Measurements from ENCODE around the gene ZPLD1.

Gene ZPLD1

DNA sequence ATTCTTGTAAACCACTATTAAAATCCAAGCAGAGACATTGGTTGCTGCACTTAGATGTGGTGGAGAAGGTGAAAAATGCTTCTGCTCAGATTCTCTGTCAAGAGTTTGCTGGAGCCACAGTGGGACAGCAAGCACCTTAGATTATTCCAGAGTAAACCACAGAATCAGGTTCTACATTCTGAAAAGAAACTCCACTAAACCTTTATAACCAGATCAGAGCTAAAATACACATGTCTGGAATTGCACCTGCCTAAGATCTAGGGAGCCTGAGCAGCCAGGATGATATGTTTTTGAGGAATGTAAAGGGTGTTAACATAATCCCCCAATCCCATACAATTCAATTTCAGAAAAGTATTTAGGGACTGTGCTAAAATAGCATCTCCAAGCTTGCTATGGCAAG is at the start of gene ZPLD1:
Gene ZPLD1 (plus strand): TSS at position 301 of the 400 bp plus-strand sequence. CDS start 3,473 bp downstream, outside the sequence.
- Histone ChIP-seq H3K27me3 (ENCODE audit: insufficient read depth, low read length, poor library complexity) (no peaks in the 10 kb centered on the region), H3K4me3 (ENCODE audit: low read depth in 1 of 2, low read length in 2 of 2) (no peak within 1 kb of the TSS), H3K27ac (ENCODE audit: low read length) (no peak within 1 kb of the TSS), H4K20me1 (ENCODE audit: insufficient read depth, low read length) (no peaks in the 10 kb centered on the region), H3K9ac (ENCODE audit: low read depth, low read length) (no peak within 1 kb of the TSS), H3K36me3 (ENCODE audit: insufficient read depth, low read length) (no peaks in the 10 kb centered on the region), H2AFZ (ENCODE audit: low read depth, low read length) (no peak within 1 kb of the TSS), H3K9me3 (ENCODE audit: insufficient read depth, low read length, severe bottlenecking) (no peaks in the 10 kb centered on the region), H3K4me1 (ENCODE audit: insufficient read depth, low read length) (no peaks in the 10 kb centered on the region), H3K4me2 (ENCODE audit: insufficient read depth, low read length) (no peak within 1 kb of the TSS), H3K79me2 (ENCODE audit: insufficient read depth, low read length) (no peaks in the 10 kb centered on the region)
- no peak for ATAC-seq (ENCODE audit: insufficient read depth, low read depth)
- no peak for DNase-seq
- TF ChIP-seq EZH2 (IDR thresholded peaks at IDR 0.05; ENCODE audit: borderline replicate concordance, low read depth, low read length, severe bottlenecking): no peak
- TF ChIP-seq, protein P1, sequence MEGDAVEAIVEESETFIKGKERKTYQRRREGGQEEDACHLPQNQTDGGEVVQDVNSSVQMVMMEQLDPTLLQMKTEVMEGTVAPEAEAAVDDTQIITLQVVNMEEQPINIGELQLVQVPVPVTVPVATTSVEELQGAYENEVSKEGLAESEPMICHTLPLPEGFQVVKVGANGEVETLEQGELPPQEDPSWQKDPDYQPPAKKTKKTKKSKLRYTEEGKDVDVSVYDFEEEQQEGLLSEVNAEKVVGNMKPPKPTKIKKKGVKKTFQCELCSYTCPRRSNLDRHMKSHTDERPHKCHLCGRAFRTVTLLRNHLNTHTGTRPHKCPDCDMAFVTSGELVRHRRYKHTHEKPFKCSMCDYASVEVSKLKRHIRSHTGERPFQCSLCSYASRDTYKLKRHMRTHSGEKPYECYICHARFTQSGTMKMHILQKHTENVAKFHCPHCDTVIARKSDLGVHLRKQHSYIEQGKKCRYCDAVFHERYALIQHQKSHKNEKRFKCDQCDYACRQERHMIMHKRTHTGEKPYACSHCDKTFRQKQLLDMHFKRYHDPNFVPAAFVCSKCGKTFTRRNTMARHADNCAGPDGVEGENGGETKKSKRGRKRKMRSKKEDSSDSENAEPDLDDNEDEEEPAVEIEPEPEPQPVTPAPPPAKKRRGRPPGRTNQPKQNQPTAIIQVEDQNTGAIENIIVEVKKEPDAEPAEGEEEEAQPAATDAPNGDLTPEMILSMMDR (IDR thresholded peaks at IDR 0.05; ENCODE audit: borderline replicate concordance, extremely low read depth, low read length, poor library complexity, severe bottlenecking): no peak

- TF ChIP-seq, protein P1 (IDR thresholded peaks at IDR 0.05; ENCODE audit: borderline replicate concordance, extremely low read depth, low read length, poor library complexity, severe bottlenecking): no peak
- TF ChIP-seq EZH2 (IDR thresholded peaks at IDR 0.05; ENCODE audit: borderline replicate concordance, low read depth, low read length, severe bottlenecking): no peak
- DNase-seq: no peak
- no peaks in the 10 kb centered on the region for H3K36me3 ChIP-seq (ENCODE audit: insufficient read depth, low read length)
- no peaks in the 10 kb centered on the region for H3K9me3 ChIP-seq (ENCODE audit: insufficient read depth, low read length, severe bottlenecking)
- H3K79me2 ChIP-seq (ENCODE audit: insufficient read depth, low read length): no peaks in the 10 kb centered on the region
- ATAC-seq (ENCODE audit: insufficient read depth, low read depth): no peak
- no peak overlapping the region for H3K4me2 ChIP-seq (ENCODE audit: insufficient read depth, low read length)
- no peaks in the 10 kb centered on the region for H3K27me3 ChIP-seq (ENCODE audit: insufficient read depth, low read length, poor library complexity)
- no peaks in the 10 kb centered on the region for H4K20me1 ChIP-seq (ENCODE audit: insufficient read depth, low read length)
- no peak overlapping the region for H3K9ac ChIP-seq (ENCODE audit: low read depth, low read length)
- H3K4me3 ChIP-seq (ENCODE audit: low read depth in 1 of 2, low read length in 2 of 2): no peak overlapping the region
- no peaks in the 10 kb centered on the region for H3K4me1 ChIP-seq (ENCODE audit: insufficient read depth, low read length)
- H3K27ac ChIP-seq (ENCODE audit: low read length): no peak overlapping the region
- H2AFZ ChIP-seq (ENCODE audit: low read depth, low read length): no peak overlapping the region
Measured at GRCh38 chr3:102390171-102390864, 44.5 kb upstream of the ZPLD1 start.

DNA sequence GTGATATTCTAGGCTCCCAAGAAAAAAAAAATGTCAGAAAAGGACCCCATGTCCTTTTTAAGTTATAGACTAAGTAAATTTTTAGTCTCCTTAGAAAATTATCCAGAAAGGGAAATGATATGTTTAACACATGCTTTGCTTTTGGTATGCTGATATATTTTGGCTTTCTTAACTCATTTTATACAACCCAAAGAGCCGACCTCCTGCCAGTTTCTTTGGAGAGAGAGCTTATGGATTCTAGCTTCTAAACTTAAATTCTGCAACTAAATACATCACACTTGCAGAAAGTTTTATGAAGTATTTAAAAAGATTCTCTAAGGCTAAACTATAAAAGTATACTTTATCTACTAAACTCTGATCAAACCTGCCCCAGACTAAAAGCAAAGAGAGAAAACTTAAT is 43.9 kb upstream of the ZPLD1 start:
- Histone ChIP-seq H3K27me3 (ENCODE audit: insufficient read depth, low read length, poor library complexity) (no peaks in the 10 kb centered on the region), H4K20me1 (ENCODE audit: insufficient read depth, low read length) (no peaks in the 10 kb centered on the region)
- no peak for TF ChIP-seq EZH2 (IDR thresholded peaks at IDR 0.05; ENCODE audit: borderline replicate concordance, low read depth, low read length, severe bottlenecking)
- TF ChIP-seq, protein P1 (IDR thresholded peaks at IDR 0.05; ENCODE audit: borderline replicate concordance, extremely low read depth, low read length, poor library complexity, severe bottlenecking): no peak

More for the DNA sequence above, 43.9 kb upstream of the ZPLD1 start:
- Histone ChIP-seq H3K4me1 (ENCODE audit: insufficient read depth, low read length) (no peaks in the 10 kb centered on the region), H3K36me3 (ENCODE audit: insufficient read depth, low read length) (no peaks in the 10 kb centered on the region), H3K4me3 (ENCODE audit: low read depth in 1 of 2, low read length in 2 of 2) (no peak overlapping the region), H3K4me2 (ENCODE audit: insufficient read depth, low read length) (no peak overlapping the region), H3K9me3 (ENCODE audit: insufficient read depth, low read length, severe bottlenecking) (no peaks in the 10 kb centered on the region), H3K79me2 (ENCODE audit: insufficient read depth, low read length) (no peaks in the 10 kb centered on the region), H2AFZ (ENCODE audit: low read depth, low read length) (no peak overlapping the region), H3K27ac (ENCODE audit: low read length) (no peak overlapping the region), H3K9ac (ENCODE audit: low read depth, low read length) (no peak overlapping the region)
- no peak for DNase-seq
- ATAC-seq (ENCODE audit: insufficient read depth, low read depth): no peak

All from DND-41 (cell line).